H1 (cell line): ENCODE data around the gene NACAD. TPM values are rescaled to one million over a fixed set of nuclear protein-coding genes. Genes with fewer than 3 reads are reported as not detected.
A peak's percentile ranks its signal among the peaks of the same experiment; 100 is the strongest.

Experiments
- CTCF ChIA-PET: fragments of 300-600 bp; sonication (Branson Sonifier 250); formaldehyde crosslinking; loops from one replicate; lab custom pipeline; 2021; ENCODE audit not compliant: partially characterized antibody; lab: Charles Lee
- POLR2A ChIA-PET: fragments of 300-600 bp; sonication (Branson Sonifier 250); formaldehyde crosslinking; loops from one replicate; lab custom pipeline; 2021; ENCODE audit warnings: inconsistent platforms; ENCODE audit not compliant: partially characterized antibody; lab: Charles Lee
- DNase-seq, 2 experiments: peaks; one replicate each; pipeline versions ENCODE4 v3.0.0 to v3.0.0-alpha.2; 2010 to 2022; ENCODE audit warnings: low spot score in 2 of 2, low read depth in 1 of 2, mixed read lengths in 1 of 2
- FAIRE-seq: peaks from 2 replicates; lab custom pipeline; 2011; peaks lifted over from hg19 to GRCh38; lab: Jason Lieb, UNC
- H2AFZ ChIP-seq: 2 replicates; pipeline ENCODE4 v1.8.1; 2012; ENCODE audit warnings: low read length, inconsistent platforms
- H2AK5ac ChIP-seq: 2 replicates; pipeline ENCODE4 v1.6.1; 2013; ENCODE audit warnings: low read depth, low read length
- H2BK120ac ChIP-seq: replicated peaks from 2 replicates; pipeline ENCODE3; 2013; ENCODE audit warnings: low read depth, low read length, inconsistent platforms
- H2BK12ac ChIP-seq: 2 replicates; pipeline ENCODE4 v1.6.1; 2013; ENCODE audit warnings: low read depth, low read length
- H2BK15ac ChIP-seq: 2 replicates; pipeline ENCODE4 v1.6.1; 2013; ENCODE audit warnings: low read length
- H2BK20ac ChIP-seq: 2 replicates; pipeline ENCODE4 v1.6.1; 2013; ENCODE audit warnings: low read length
- H2BK5ac ChIP-seq: 2 replicates; pipeline ENCODE4 v1.6.1; 2013; ENCODE audit warnings: low read depth, low read length
- H3K14ac ChIP-seq: 2 replicates; pipeline ENCODE4 v1.6.1; 2013; ENCODE audit warnings: inconsistent platforms; ENCODE audit not compliant: insufficient read length
- H3K18ac ChIP-seq: 2 replicates; pipeline ENCODE4 v1.6.1; 2013; ENCODE audit warnings: low read length; ENCODE audit errors: extremely low read depth
- H3K23ac ChIP-seq: 2 replicates; pipeline ENCODE4 v1.6.1; 2013; ENCODE audit warnings: inconsistent platforms; ENCODE audit not compliant: insufficient read length
- H3K23me2 ChIP-seq: 2 replicates; pipeline ENCODE4 v1.6.1; 2013; ENCODE audit warnings: low read depth, low read length
- H3K27ac ChIP-seq: 2 replicates; pipeline ENCODE4 v1.6.1; 2011; ENCODE audit warnings: low read depth, low read length, inconsistent platforms
- H3K27me3 ChIP-seq, 4 experiments: replicated peaks in 1 of 4; 1 replicate in 1 of 4; 2 replicates in 3 of 4; pipeline versions ENCODE4 v1.6.1 to v1.8.1; 2011 to 2013; ENCODE audit warnings: low read length in 3 of 4, mild to moderate bottlenecking in 3 of 4, inconsistent platforms in 2 of 4, mixed read lengths in 2 of 4, moderate library complexity in 1 of 4; ENCODE audit not compliant: control insufficient read depth in 3 of 4, insufficient read depth in 3 of 4; ENCODE audit errors: extremely low read depth in 1 of 4
- H3K36me3 ChIP-seq, 4 experiments: 2 replicates each; pipeline versions ENCODE4 v1.6.1 to v1.8.1; 2011 to 2013; ENCODE audit warnings: mild to moderate bottlenecking in 4 of 4, low read length in 3 of 4, moderate library complexity in 2 of 4, control low read depth in 1 of 4, inconsistent platforms in 1 of 4; ENCODE audit not compliant: insufficient read depth in 4 of 4, control insufficient read depth in 2 of 4
- H3K4ac ChIP-seq: replicated peaks from 2 replicates; pipeline ENCODE3; 2013; ENCODE audit warnings: low read length, low read depth, mixed read lengths, inconsistent platforms; ENCODE audit not compliant: insufficient read length
- H3K4me1 ChIP-seq, 4 experiments: replicated peaks in 1 of 4; 1 replicate in 1 of 4; 2 replicates in 3 of 4; pipeline versions ENCODE4 v1.6.1 to v1.8.1; 2011 to 2013; ENCODE audit warnings: low read length in 3 of 4, inconsistent platforms in 2 of 4, mixed read lengths in 1 of 4; ENCODE audit not compliant: insufficient read depth in 4 of 4, control insufficient read depth in 3 of 4
- H3K4me2 ChIP-seq, 2 experiments: 2 replicates each; pipeline versions ENCODE4 v1.6.1 to v1.8.1; 2011 to 2013; ENCODE audit warnings: low read depth in 2 of 2, low read length in 2 of 2, control low read depth in 1 of 2, inconsistent platforms in 1 of 2, mild to moderate bottlenecking in 1 of 2; ENCODE audit not compliant: insufficient read depth in 1 of 2
- H3K4me3 ChIP-seq, 4 experiments: fragments of 200-600, 300-600 bp in 1 of 4; sonication (generic), shearing (Covaris generic), sonication (Bioruptor Twin) in 1 of 4; 2 replicates each; pipeline versions ENCODE4 v1.5.1 to v1.8.1; 2011 to 2016; ENCODE audit warnings: low read length in 4 of 4, low read depth in 3 of 4, control low read depth in 2 of 4, inconsistent platforms in 2 of 4, mild to moderate bottlenecking in 2 of 4, mixed read lengths in 1 of 4, moderate library complexity in 1 of 4; ENCODE audit not compliant: insufficient read depth in 2 of 4; ENCODE audit errors: extremely low read depth in 1 of 4
- H3K56ac ChIP-seq: replicated peaks from 2 replicates; pipeline ENCODE3; 2013; ENCODE audit warnings: low read depth, mild to moderate bottlenecking, mixed read lengths, low read length, inconsistent platforms; ENCODE audit not compliant: insufficient read length
- H3K79me1 ChIP-seq: 2 replicates; pipeline ENCODE4 v1.6.1; 2013; ENCODE audit warnings: low read depth, low read length, control low read depth
- H3K79me2 ChIP-seq, 2 experiments: 2 replicates each; pipeline versions ENCODE4 v1.6.1 to v1.8.1; 2012 to 2013; ENCODE audit warnings: low read length in 2 of 2, mild to moderate bottlenecking in 2 of 2, inconsistent platforms in 1 of 2; ENCODE audit not compliant: insufficient read depth in 2 of 2, control insufficient read depth in 1 of 2
- H3K9ac ChIP-seq, 4 experiments: replicated peaks in 1 of 4; 1 replicate in 1 of 4; 2 replicates in 3 of 4; pipeline versions ENCODE4 v1.6.1 to v1.8.1; 2011 to 2013; ENCODE audit warnings: low read depth in 3 of 4, low read length in 3 of 4, control low read depth in 2 of 4, mild to moderate bottlenecking in 2 of 4, moderate library complexity in 2 of 4, inconsistent platforms in 1 of 4; ENCODE audit errors: extremely low read depth in 1 of 4
- H3K9me3 ChIP-seq, 2 experiments: 2 replicates each; pipeline versions ENCODE4 v1.6.1 to v1.8.1; 2012 to 2013; ENCODE audit warnings: mild to moderate bottlenecking in 2 of 2, moderate library complexity in 2 of 2, control low read depth in 1 of 2, inconsistent platforms in 1 of 2, low read depth in 1 of 2, low read length in 1 of 2, mixed read lengths in 1 of 2; ENCODE audit not compliant: insufficient read depth in 2 of 2
- H4K20me1 ChIP-seq, 2 experiments: replicated peaks in 1 of 2; 2 replicates each; pipeline versions ENCODE3 to v1.8.1; 2011 to 2013; ENCODE audit warnings: inconsistent platforms in 2 of 2, low read length in 2 of 2, mild to moderate bottlenecking in 1 of 2; ENCODE audit not compliant: insufficient read depth in 2 of 2, control insufficient read depth in 1 of 2
- H4K5ac ChIP-seq: 2 replicates; pipeline ENCODE4 v1.6.1; 2013; ENCODE audit warnings: low read length, low read depth, mixed read lengths, inconsistent platforms; ENCODE audit not compliant: insufficient read length
- H4K8ac ChIP-seq: 2 replicates; pipeline ENCODE4 v1.8.0; 2013; ENCODE audit warnings: mild to moderate bottlenecking, moderate library complexity, low read length, inconsistent platforms; ENCODE audit not compliant: insufficient read depth; ENCODE audit errors: extremely low read depth
- H4K91ac ChIP-seq: replicated peaks from 2 replicates; pipeline ENCODE3; 2013; ENCODE audit warnings: low read length, mixed read lengths, inconsistent platforms; ENCODE audit not compliant: insufficient read length
- WGBS, 2 experiments: shearing (Covaris generic) in 1 of 2; methylation state at CpG; one replicate each; pipeline versions ENCODE4 v1.1.6 to v1.1.7; 2013 to 2015; ENCODE audit warnings: low lambda C conversion rate in 2 of 2, mixed read lengths in 2 of 2, inconsistent platforms in 1 of 2, low coverage in 1 of 2, missing lambda C conversion rate in 1 of 2; ENCODE audit not compliant: insufficient replicate concordance in 2 of 2, insufficient coverage in 1 of 2, insufficient read length in 1 of 2; ENCODE audit errors: extremely low coverage in 1 of 2, missing lambda C conversion rate in 1 of 2; 5-methylcytosine and 5-hydroxymethylcytosine counted together
- polyA plus RNA-seq, 7 experiments: library from polyadenylated mRNA; depleted of rRNA in 3 of 7; stranded (reverse) in 5 of 7; unstranded in 2 of 7; fragments of >200 nt in 5 of 7; fragments of 200-250 nt in 2 of 7; gene quantifications; 1 replicate in 5 of 7; 2 replicates in 1 of 7; 4 replicates in 1 of 7; pipeline versions ENCODE4 v1.2.1 to v1.2.3, GENCODE V29; 2011 to 2013; ENCODE audit warnings: missing spikeins in 2 of 7, mixed read lengths in 2 of 7
- total RNA-seq: library from RNA; stranded (reverse); fragmentation: NEBNext Ultra II Directional; extraction: Animal tissue kit (Norgen Biotek cat#: 25700); gene quantifications from 2 replicates; pipeline ENCODE4 v1.2.1, GENCODE V29; 2021

NACAD gene
- total and polyA plus RNA-seq, 2 of the 8 experiments (the other 6 are each of a cell fraction or from before 2014, with no cell fraction given), result 1.3 to 6.0 TPM

DNA sequence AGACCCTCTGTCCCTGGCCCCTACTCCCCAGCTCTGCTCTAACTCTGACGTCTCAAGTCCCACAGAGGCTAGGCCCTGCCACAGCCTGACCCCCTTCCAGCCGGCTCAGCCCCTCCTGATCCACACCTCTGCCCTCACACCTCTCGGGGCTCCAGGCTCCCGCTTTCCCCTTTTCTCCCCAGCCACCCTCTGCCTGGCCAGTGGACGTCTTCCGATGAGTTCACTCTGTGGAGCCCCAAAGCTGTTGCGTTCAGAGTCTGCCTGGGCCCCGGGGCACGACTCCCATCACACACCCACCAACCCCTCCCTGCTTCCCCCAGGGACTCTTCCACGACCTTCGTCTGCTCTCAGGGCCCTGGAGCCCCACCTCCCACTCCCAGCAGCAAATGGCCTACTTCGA lies 41.1 kb upstream of the NACAD start:
- peak overlapping the region; percentile 58; the same call in 1 of the 2 replicates for H4K8ac ChIP-seq
- no peak overlapping the region for H3K23ac ChIP-seq
- no peak overlapping the region for H3K4me3 ChIP-seq
- no peaks in the 10 kb centered on the region for H3K79me2 ChIP-seq
- H3K56ac ChIP-seq, result no peak overlapping the region
- 75% methylated on average over 9 of the region's 12 CpGs; no CpG with 5 or more reads in 1 of the 2 experiments for WGBS, 2 experiments
- H3K27me3 ChIP-seq, result no peaks in the 10 kb centered on the region
- H3K79me1 ChIP-seq, result no peaks in the 10 kb centered on the region
- no peaks in the 10 kb centered on the region for H3K9me3 ChIP-seq
- no peak overlapping the region for H2AFZ ChIP-seq
- H4K20me1 ChIP-seq, result no peaks in the 10 kb centered on the region
- H3K4me1 ChIP-seq, result no peaks in the 10 kb centered on the region
- H2BK5ac ChIP-seq, result no peak overlapping the region
- no peak overlapping the region for H4K5ac ChIP-seq
- no peak overlapping the region for H3K14ac ChIP-seq
- POLR2A ChIA-PET, result interaction anchor here (0.9 to 1.7 kb wide), 2 partner anchors 18 to 144 kb away, joined by 3 to 5 read pairs; partner anchors contain the start of gene TBRG4
- no peak overlapping the region for H2AK5ac ChIP-seq
- H3K36me3 ChIP-seq, result no peaks in the 10 kb centered on the region
- no peak overlapping the region for H3K4ac ChIP-seq
- no peak overlapping the region for H2BK20ac ChIP-seq
- H3K4me2 ChIP-seq, result no peak overlapping the region
- CTCF ChIA-PET, result interaction anchor here (0.6 kb wide), 1 partner anchor 20 kb away, joined by 3 read pairs; no protein-coding TSS in a partner anchor
- FAIRE-seq (no peak), DNase-seq (no peak)
- no peak overlapping the region for H3K9ac ChIP-seq
- H2BK120ac ChIP-seq, result no peak overlapping the region
- no peak overlapping the region for H4K91ac ChIP-seq
- H2BK12ac ChIP-seq, result no peak overlapping the region
- no peak overlapping the region for H3K18ac ChIP-seq
- H3K23me2 ChIP-seq, result no peaks in the 10 kb centered on the region
- H3K27ac ChIP-seq, result no peak overlapping the region
- no peak overlapping the region for H2BK15ac ChIP-seq
